GM12892 (cell line): ENCODE results near the gene ITIH6.
A peak's percentile ranks its signal among the peaks of the same experiment; 100 is the strongest.
"Not testable (repeated sequence)": the region's sequence is repeated elsewhere in the genome, so short reads cannot be mapped to it uniquely, and the experiment has no call there.

Experiments used
- DNase-seq: peaks from one replicate; pipeline ENCODE4 v3.0.0; 2011; ENCODE audit not compliant: insufficient read length
- FAIRE-seq: peaks from 2 replicates; lab custom pipeline; 2011; peaks lifted over from hg19 to GRCh38; lab: Jason Lieb, UNC
- POLR2A ChIP-seq: IDR thresholded peaks from 2 replicates; pipeline ENCODE4 v1.6.1; 2011; ENCODE audit warnings: low read depth, low read length, control low read depth
- POLR2AphosphoS5 ChIP-seq: IDR thresholded peaks from 2 replicates; pipeline ENCODE4 v1.6.1; 2011; ENCODE audit warnings: low read depth, low read length, control low read depth
- TAF1 ChIP-seq: IDR thresholded peaks from 2 replicates; pipeline ENCODE4 v1.6.1; 2011; ENCODE audit warnings: low read depth, mild to moderate bottlenecking, control low read depth, low read length, borderline replicate concordance

The ITIH6 gene

GRCh38 chrX:54794028-54794427, 4.0 kb downstream of the ITIH6 start:
- TF ChIP-seq POLR2AphosphoS5 (no peak), POLR2A (no peak), TAF1 (no peak)
- no peak for FAIRE-seq

GRCh38 chrX:54789405-54789804, 8.7 kb downstream of the ITIH6 start:
- not testable (repeated sequence) for FAIRE-seq, DNase-seq

More at GRCh38 chrX:54794028-54794427, 4.0 kb downstream of the ITIH6 start:
- DNase-seq, result no peak

GRCh38 chrX:54788446-54788845, 9.6 kb downstream of the ITIH6 start:
- FAIRE-seq, result no peak
- no peak for DNase-seq
- TF ChIP-seq TAF1, result no peak
- no peak for TF ChIP-seq POLR2AphosphoS5

- DNase-seq, result no peak
- no peak for TF ChIP-seq POLR2AphosphoS5
- no peak for TF ChIP-seq TAF1
- TF ChIP-seq POLR2A, result no peak
- FAIRE-seq, result peak; percentile 62
These were observed 11.1 kb downstream of the ITIH6 start for GRCh38 chrX:54786967-54787366.

- TF ChIP-seq POLR2A (no peak), TAF1 (no peak), POLR2AphosphoS5 (no peak)
- no peak for DNase-seq
- FAIRE-seq, result no peak
These were observed 12.2 kb downstream of the ITIH6 start for GRCh38 chrX:54785901-54786300.

GRCh38 chrX:54776987-54777672, 20.9 kb downstream of the ITIH6 start:
- TF ChIP-seq POLR2AphosphoS5 (no peak), POLR2A (no peak), TAF1 (no peak)
- DNase-seq, result no peak
- FAIRE-seq, result no peak

GRCh38 chrX:54776061-54776460, 22.0 kb downstream of the ITIH6 start:
- no peak for DNase-seq
- no peak for FAIRE-seq
- TF ChIP-seq POLR2A, result no peak
- TF ChIP-seq POLR2AphosphoS5, result no peak
- no peak for TF ChIP-seq TAF1

- DNase-seq, FAIRE-seq: not testable (repeated sequence)
These were observed 23.5 kb downstream of the ITIH6 start for GRCh38 chrX:54774391-54775094.

- FAIRE-seq (no peak), DNase-seq (no peak)
- no peak for TF ChIP-seq TAF1
- no peak for TF ChIP-seq POLR2AphosphoS5
- TF ChIP-seq POLR2A, result no peak
These were observed 39.7 kb downstream of the ITIH6 start for GRCh38 chrX:54758114-54759055.

GRCh38 chrX:54754854-54755253, 43.2 kb downstream of the ITIH6 start:
- FAIRE-seq (no peak), DNase-seq (no peak)
- TF ChIP-seq POLR2AphosphoS5, result no peak
- TF ChIP-seq TAF1, result no peak
- no peak for TF ChIP-seq POLR2A

GRCh38 chrX:54748626-54749025, 49.4 kb downstream of the ITIH6 start:
- peak; percentile 40 for FAIRE-seq
- DNase-seq, result no peak
- TF ChIP-seq TAF1 (no peak), POLR2AphosphoS5 (no peak), POLR2A (no peak)
